HG02798 (cell line): ENCODE measurements around the gene PLPPR5.

ENCODE experiments used
- ATAC-seq: cut with Tn5 transposase; IDR thresholded peaks from one replicate; pipeline ENCODE4 v1.9.1; 2021; ENCODE audit warnings: mild to moderate bottlenecking; ENCODE audit not compliant: unreplicated experiment, poor library complexity

Gene PLPPR5

DNA sequence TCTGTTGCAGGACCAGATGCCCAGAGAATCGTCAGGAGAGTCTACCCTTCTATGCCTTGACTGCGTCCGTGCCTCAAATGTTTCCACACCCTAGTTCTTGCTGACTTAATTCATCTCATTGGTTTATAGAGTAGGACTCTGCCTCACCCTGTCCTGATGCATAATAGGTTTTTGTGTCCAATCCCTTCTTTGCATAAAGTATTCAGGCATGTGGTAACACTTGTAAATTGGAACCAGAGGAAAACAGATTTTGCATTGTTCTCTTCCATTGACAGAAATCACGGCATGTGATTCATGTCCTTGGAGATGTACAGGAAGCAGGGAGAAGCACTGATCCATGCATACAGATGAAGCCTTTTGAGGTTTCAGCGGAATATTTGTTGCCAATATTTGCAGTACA, 29.5 kb downstream of the PLPPR5 start:
- no peak for ATAC-seq

DNA sequence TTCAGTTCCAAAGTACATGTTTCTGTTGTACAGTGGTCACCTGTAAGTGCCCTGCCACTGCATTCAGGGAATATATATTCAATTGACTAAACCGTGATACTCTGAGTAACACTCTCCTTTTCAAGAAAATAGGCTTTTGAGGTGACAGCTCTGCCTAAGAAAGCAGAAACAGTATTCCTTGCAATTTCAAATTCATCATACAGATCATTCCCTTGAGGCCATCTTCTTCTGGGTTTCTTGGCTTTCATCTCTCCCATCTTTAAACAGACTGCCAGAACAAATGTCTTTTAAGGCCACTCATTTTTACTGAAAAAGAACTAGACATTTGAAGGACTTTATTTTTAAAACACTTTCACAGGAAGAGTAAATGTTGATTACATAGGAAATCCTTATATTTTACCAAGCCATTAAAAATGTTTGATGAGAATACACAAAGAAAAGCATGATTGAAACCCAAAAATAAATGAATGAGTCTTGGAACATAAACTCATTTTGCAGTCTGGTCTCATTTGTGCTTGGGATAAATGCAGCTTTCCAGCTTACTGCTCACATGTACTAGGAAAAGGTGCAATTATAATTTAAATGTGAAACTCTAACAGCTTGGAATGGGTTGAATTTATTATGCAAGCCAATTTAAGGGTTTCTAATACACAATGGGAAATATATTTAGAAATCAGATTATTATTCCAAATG, 34.7 kb downstream of the PLPPR5 start:
- no peak for ATAC-seq

DNA sequence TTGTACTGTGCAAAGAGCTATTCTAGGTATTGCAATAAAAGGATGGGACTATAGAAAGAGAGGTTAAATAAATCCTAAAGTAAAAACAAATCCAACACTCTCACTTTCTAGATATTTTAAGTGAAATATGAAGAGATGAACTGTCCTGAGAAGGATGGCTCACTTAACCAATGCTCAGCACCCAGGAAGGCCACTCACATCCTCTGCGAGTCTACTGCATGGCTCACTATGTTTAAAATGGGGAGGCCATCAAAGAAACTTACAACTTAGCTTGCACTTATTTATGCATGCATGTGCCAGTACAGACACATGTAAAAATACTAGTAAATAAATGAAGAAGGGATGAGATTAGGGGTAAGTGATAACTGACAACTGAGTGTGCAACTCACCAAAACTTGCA, 37.5 kb downstream of the PLPPR5 start:
- no peak for ATAC-seq

DNA sequence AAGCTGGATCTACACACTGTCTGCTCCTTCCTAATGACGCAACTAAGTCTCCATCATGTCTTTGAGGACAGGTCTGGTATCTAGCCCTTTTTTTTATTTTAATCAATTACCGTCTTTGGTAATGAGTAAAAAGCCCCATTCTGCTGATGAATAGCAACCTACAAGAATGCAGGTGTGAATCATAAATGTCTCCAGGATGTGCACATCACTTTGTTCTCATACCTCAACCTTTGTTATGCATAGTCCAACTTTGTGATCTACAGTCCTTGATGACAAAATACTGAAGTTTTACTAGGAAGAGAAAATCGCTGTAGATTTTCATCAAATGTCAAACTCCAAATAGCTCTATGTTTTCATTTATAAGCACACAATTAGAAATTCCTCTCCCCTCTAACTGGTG, 39.3 kb downstream of the PLPPR5 start:
- ATAC-seq = no peak

DNA sequence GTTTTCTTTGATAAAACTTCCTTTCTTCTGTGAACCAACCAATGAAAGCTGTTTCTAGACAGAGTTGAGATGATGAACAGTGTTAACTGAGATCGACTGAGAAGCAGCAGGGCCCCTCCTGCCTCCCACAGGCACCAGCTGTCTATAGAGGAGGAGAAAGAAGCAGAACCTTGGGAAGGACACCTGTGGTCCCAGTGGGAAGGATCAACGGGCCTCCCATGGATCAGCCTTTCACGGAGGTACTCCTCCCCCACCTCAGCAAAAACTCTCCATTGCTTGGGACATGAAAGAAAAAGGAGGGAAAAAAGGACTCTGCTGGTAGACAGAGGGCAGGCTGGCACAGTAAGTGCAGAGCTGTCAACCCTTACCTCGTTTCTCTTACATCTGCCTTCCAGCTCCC, 40.5 kb downstream of the PLPPR5 start:
- no peak for ATAC-seq

DNA sequence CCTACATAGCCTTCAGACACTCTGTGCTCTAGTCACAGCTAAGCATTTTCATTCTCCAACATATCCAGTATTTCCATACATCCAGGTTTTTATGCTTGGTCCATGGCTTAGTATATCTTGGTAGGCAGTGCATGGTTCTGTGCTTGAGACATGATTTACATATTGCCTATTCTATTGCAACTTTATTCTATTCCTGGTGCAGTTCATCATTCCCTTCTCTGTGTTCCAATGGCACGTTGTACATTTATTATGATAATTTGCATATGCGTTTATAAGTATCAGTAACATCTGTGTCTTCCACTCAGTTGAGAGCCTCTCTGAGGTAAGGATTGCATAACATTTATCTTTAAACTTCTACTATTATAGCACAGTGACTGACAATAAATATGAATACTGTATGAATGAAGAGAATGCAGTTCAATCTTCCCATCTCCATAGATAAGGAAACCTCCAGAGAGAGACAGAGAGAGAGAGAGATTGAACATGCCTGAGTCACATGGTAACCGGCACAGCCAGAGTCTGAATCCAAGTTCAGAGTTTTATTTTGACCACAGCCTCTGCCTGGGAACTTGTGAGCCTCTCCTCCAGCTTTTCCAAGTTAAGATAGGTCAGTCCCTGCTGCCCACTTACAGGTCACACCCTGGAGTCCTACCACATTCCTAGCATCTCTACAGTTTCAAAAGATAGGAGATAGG, 41.5 kb downstream of the PLPPR5 start:
- ATAC-seq = no peak

DNA sequence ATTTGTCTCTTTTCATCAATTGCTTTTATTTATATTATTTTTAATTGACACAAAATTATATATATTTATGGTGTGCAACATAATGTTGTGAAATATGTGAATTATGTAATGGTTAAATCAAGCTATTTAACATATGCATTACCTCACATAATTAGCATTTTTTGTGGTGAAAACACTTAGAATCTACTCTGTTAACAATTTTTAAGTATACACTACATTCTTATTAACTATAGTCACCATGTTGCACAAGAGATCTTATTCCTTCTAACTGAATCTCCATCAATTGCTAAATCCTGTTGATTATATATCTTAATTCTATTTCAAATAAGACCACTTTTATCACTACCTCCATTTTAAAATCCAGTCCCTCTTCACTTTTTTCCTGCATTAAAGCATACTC, 42.5 kb downstream of the PLPPR5 start:
- ATAC-seq = no peak

DNA sequence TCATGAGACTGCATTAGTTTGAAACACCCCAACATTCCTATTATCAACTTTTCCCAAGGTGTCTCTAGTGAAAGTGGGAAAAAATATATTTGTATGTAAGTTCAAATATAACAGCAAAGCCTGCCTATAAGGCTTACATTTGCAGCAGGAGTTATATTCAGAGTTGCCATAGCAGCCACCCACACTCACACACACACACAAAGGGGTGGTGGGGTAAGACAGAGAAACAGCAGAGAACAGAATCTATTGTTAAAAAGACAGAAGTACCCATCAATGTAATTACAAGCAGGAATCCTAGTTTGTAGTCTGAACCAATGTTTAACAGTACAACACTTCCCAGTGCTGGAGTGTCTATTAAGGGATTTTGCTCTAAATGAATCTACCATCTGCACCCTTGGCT, 55.0 kb downstream of the PLPPR5 start:
- no peak for ATAC-seq

DNA sequence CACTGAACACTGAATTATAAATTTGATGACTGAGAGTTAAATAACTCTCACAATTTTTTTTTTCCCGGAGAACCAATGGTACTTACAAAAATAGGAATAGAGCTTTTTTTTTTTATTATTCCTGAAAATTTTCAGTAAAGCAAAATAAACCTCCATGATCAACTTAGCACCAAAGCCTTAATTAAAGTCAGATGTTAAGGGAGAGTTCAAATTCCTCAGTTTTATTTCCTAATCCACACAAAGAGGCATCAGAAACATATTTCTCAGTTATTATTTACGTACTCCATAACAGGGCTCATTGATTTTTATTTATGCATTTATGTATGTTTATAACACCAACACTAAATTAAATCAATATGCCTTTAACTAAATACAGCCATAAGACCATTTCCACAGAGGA, 55.5 kb downstream of the PLPPR5 start:
- ATAC-seq = no peak

DNA sequence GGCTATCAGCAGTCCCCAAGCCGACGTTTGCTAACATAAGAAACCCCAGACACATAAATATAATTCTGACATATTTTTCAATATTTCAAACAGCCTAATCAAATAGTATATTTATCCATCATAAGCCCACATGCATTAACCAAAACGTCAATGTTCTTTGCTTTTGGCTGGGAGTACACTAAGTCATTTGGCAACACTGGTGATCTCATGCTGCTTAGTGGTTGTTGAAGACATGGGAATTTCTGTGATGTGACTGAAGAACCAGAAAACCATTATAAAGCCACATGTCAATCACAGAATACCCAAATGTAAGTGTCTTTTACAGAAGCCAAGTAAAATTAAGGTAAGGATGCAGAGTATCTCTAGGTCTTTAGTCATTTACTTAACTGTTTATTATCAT, 57.6 kb downstream of the PLPPR5 start:
- no peak for ATAC-seq

DNA sequence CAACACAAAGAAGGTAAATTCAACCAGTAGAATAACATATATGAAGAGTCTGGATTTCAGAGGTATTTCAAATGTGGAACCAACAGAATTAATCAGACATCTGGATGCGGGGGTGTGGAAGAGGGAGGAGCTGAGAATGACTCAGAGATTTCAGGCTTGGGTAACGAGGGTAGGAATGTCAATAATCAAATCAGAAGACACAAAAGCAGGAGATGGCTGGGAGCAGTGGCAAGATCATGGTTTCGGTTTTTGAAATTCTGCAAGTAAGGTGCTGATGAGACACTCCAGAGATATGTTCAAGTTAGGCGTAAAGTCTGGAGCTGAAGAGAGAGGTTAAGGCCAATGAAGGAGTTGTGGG, 64.0 kb downstream of the PLPPR5 start:
- no peak for ATAC-seq

DNA sequence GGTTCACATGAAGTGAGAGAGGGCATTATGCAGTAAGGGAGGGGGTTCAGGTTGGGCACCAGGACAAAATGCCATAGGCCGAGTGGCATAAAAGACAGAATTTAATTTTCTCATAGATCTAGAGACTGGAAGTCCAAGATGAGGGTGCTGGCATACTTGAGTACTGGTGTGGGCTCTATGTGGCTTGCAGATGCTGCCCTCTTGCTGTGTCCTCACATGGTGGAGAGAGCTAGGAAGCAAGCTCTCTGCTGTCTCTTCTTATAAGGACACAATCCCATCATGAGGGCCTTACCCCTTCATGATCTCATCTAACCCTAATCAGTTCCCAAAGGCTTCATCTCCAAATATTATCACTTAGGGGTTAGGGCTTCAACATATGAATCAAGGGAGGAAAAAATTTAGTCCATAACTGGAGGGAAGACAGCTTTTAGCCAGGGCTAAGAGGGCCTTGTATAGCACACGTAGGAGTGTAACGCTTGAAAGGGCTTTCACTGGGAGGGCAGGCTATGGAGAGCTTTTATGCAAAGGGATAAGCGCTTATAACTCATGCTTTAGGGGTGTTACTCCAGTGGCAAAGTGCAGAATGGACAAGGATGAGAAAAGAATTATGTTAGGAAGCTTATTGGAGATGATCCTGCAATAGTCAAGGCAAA, 64.5 kb downstream of the PLPPR5 start:
- ATAC-seq = no peak

DNA sequence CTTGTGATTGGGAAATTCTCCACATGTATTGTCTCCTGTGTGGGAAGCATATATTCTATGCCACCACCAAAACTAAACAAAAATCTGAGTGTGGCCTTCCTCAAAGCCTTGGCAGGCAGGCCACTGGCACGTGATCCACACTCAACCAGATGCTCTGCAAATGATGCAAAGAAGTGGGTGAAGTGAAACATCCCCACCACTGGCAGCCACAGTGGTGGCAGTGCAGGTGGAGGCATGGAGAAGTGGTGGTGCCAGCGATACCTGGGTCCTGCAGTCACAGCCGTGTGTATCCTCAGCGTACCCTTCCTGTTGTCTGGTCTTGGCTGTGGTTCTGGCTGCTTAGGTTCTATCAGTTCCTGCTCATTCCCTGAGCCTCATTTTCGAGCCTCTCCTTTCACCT, 65.2 kb downstream of the PLPPR5 start:
- ATAC-seq = no peak

DNA sequence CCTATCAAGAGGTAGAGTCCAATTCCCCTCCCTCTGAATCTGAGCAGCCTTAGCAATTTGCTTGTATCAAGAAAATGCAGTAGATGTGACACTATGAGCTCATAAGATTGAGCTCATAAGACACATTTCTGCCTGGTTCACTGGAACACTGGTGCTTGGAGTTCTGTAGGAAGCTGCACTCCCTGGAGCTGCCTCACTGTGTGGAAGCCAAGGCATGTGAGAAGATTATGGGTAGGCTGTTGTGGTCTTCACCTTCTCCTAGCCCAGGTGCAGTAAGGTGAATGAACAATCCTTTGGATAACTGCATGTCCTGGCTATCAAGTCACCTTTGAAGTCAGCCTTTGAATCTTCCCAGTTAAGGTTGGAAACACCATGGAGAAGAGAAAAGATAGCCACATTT, 67.3 kb downstream of the PLPPR5 start:
- ATAC-seq = no peak

DNA sequence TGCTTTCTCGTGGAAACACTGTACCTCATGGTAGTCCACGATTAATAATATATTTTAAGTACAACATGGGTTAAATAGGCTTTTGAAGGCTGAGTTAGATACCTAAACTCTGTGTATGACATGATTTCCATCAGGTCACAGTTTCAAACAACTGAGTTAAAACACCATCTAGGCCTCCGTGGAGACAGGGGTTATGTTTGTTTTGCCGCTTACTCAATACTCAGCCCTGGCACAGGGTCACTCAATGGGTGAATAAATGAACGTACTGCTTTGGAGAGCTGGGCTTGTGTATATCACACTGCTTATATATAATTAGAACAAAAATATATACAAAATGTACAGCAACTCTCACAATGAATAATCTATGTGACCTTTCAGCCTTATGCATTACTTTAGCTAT, 72.5 kb downstream of the PLPPR5 start:
- ATAC-seq = no peak

DNA sequence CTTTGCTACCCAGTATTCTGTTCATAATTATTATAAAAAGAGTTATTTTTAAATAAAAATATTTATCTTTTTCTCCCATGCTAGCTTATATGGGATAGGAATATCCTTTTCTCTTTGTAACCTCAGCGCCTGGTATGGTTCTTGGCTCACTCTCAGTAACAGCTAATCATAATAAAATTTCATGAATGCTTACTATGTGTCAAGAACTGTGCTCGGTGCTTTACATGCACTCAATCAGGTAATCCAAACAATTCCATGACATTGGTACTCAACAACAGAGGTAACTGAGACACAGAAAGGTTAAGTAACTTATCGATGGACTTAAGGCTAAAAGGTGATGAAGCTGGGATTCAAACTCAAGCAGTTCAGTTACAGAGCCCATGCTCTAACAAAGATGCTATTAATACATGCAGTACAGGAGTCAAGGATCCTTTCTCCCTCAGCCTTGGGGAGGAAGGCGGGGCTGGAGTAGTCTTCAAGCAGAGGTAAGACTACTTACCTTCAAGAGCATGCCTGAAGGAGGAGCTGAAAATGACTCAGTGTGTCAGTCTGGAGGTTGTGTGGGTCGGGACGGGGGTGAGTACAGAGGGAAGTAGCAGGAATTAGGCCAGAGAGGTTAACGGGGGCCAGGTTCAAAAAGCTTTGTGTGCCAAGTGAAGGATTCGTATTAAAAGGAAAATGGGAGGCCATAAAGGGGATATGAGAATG, 73.4 kb downstream of the PLPPR5 start:
- ATAC-seq = no peak

DNA sequence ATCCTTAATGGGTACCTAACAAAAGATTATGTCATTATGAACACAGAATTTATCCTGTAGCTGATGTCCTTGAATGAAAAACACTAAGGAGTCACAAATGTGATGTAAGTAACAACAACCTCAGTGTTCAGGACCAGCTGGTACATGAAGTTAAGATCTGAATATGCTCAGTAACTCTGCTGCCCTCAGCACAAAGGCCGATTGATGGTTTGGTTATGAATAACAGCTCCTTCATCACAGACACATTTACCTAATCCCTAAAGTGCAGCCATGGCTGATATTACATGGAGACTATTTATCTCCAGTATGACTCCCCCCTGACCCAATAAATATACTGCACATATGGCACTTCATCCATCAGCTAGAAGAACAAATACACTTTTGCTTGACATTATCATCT, 75.2 kb downstream of the PLPPR5 start:
- no peak for ATAC-seq

DNA sequence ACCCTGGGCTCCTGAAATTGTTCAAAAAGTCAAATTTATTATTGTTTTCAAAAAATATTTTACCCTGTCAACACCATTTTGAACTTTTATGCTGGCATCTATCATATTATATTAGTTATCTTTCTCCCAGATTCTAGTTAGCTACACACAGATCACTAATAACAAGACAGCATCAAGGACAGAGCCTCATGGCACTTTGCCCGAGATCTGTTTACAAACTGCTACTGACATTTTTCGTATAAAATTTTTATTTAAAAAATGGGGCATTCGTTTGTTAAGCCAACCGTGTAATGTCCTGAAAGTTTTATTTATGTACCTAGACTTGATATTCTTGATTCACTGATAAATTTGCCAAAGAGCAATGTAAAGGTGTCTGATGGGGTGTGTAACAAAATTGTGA, 78.1 kb downstream of the PLPPR5 start:
- no peak for ATAC-seq

DNA sequence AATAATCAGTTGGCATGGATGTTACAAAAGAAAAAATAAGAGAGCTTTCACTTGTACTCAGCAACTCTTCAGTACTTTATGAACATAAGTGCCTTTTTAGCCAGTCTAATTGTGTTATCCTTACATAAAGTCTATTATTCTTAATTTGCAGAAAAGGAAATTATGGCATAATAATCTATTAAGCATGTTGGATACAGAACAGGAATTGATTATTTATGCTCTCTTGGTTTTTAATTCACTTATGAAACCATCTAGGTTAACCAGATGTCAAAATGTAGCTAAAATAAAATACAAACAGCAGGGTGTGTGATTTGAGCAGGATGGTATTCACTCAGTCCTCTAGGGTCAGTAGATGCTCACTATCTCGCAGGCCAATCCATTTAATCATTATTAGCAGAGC, 79.7 kb downstream of the PLPPR5 start:
- ATAC-seq = no peak

DNA sequence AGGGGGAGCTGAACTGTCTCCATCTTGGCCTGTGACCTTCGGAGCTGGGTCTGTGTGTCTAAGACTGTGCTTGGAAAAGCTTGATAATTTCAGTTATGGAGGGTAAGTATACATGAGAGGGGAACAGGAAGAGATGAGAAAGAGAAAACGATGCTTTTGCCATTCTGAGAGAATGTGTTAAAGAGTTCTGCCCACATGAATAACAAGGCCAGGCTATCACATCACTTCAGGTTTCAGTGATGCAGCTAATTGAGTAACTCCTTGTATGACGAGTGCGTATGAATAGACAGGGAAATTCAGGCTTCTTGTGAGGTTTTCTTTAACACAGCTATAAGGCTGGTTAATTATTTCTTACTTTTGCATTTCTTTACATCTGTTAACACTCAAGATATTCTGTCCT, 81.0 kb downstream of the PLPPR5 start:
- ATAC-seq = no peak

DNA sequence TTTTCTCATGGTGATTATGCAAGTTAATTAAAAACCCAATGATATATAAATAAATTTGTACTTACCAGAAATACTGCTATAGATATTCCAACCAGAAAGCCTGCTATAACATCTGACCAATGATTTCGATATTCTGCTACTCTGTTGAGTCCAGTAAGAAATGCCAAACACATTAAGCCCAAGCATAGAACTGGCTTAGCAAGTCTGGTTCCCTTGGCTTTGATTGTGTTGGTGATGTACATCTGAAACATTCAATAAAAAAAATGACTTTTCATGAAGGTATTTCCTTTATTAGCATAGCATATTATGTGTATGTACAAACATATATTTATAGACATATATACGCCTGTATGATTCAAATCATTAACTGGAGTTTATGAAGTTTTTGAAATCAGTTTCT, 82.8 kb downstream of the PLPPR5 start:
- ATAC-seq = no peak
